Upper lobe of right lung (tissue), 1 donor: ENCODE measurements around the gene RGMB. TPM values are rescaled to one million over a fixed set of nuclear protein-coding genes. Genes with fewer than 3 reads are reported as not detected.

Source experiments
- ATAC-seq: fragments of 200-7000 bp; cut with Tn5 transposase; one replicate; pipeline ENCODE4 v1.9.1; 2020; ENCODE audit warnings: mild to moderate bottlenecking, moderate library complexity
- DNase-seq: peaks from one replicate; pipeline ENCODE4 v3.0.0-alpha.2; 2020
- H3K27ac ChIP-seq: fragments of 200-600 bp; one replicate; pipeline ENCODE4 v1.8.0; 2022
- H3K27me3 ChIP-seq: fragments of 200-600 bp; one replicate; pipeline ENCODE4 v1.8.0; 2022; ENCODE audit warnings: mild to moderate bottlenecking
- H3K36me3 ChIP-seq: fragments of 200-600 bp; one replicate; pipeline ENCODE4 v1.8.0; 2022
- H3K4me1 ChIP-seq: fragments of 200-600 bp; one replicate; pipeline ENCODE4 v1.8.0; 2022
- H3K4me3 ChIP-seq: fragments of 200-600 bp; one replicate; pipeline ENCODE4 v1.8.0; 2022; ENCODE audit warnings: mild to moderate bottlenecking
- H3K9me3 ChIP-seq: fragments of 200-600 bp; one replicate; pipeline ENCODE4 v1.8.0; 2022
- intact Hi-C: fragments of 100-400 bp; cut with DNase I; formaldehyde crosslinking; loops from one replicate; pipeline ENCODE4 v1.11.0; 2022
- long read RNA-seq: library from polyadenylated mRNA; unstranded; transcript quantifications from one replicate; pipeline ENCODE4 v2.0.0, GENCODE V29; 2021
- total RNA-seq: library from RNA; stranded (reverse); fragmentation: NEBNext Ultra II Directional; extraction: Animal tissue kit (Norgen Biotek cat#: 25700); gene quantifications from one replicate; pipeline ENCODE4 v1.2.1, GENCODE V29; 2021
- TF ChIP-seq, protein P1 (sequence below): fragments of 200-600 bp; IDR thresholded peaks from one replicate; pipeline ENCODE4 v1.8.0; 2022; ENCODE audit warnings: antibody characterized with exemption
- donor health status: DM: no; HTN: yes; CAD: no; lungs with severe emphysema.

Gene RGMB
- 16.8 TPM for total RNA-seq
- long read RNA-seq, transcript RGMB-207 (3 exons, 2,052 nt), result major isoform, 12 of 20 reads
- long read RNA-seq, partial matches to known transcripts, result 0 of 20 reads
- long read RNA-seq, other reads (novel, unspliced or antisense), result 8 of 20 reads

DNA sequence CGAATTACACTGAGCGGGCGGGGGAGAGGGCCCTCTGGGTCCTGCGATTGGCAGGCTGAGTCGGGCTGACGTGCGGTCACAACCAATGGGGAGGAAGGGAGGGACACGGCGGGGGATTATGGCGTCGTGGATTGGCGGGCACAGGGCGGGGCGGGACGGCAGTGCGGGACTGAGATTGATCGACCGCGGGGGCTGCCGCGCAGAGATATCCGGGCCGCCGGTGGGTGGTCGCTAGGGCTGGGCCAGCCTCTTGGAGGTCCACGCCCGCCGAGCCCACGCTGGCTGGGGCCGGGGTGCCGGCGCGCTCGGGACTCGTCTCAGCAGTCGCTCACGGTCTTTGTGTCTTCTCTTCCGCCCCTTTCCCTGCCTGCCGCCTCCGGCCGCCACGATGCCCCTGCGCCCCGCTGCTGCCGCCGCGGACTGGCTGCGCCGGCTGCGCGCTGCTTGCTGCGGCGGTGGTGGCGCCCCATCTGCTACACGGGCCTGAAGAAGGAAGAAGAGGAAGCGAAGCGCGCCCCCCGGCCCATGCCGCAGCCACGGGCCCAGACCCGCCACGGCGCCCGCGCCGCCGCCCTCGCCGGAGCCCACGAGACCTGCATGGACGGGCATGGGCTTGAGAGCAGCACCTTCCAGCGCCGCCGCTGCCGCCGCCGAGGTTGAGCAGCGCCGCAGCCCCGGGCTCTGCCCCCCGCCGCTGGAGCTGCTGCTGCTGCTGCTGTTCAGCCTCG, at the start of gene RGMB:
Gene RGMB, plus strand, starts transcription at position 200 of the 728 bp plus-strand sequence. Its CDS starts 408 bp downstream, at position 608.
- H3K4me3 ChIP-seq, result peak within 1 kb of the TSS; percentile 75
- H3K27ac ChIP-seq, result peak within 1 kb of the TSS; percentile 92
- TF ChIP-seq, protein P1, sequence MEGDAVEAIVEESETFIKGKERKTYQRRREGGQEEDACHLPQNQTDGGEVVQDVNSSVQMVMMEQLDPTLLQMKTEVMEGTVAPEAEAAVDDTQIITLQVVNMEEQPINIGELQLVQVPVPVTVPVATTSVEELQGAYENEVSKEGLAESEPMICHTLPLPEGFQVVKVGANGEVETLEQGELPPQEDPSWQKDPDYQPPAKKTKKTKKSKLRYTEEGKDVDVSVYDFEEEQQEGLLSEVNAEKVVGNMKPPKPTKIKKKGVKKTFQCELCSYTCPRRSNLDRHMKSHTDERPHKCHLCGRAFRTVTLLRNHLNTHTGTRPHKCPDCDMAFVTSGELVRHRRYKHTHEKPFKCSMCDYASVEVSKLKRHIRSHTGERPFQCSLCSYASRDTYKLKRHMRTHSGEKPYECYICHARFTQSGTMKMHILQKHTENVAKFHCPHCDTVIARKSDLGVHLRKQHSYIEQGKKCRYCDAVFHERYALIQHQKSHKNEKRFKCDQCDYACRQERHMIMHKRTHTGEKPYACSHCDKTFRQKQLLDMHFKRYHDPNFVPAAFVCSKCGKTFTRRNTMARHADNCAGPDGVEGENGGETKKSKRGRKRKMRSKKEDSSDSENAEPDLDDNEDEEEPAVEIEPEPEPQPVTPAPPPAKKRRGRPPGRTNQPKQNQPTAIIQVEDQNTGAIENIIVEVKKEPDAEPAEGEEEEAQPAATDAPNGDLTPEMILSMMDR, result no peak
- H3K4me1 ChIP-seq, result peaks cover 22% of the 10 kb centered on the region
- no peaks in the 10 kb centered on the region for H3K36me3 ChIP-seq
- peak; percentile 98 for DNase-seq
- intact Hi-C loops, result no loop called here
- ATAC-seq, result peak; percentile 96
- no peaks in the 10 kb centered on the region for H3K27me3 ChIP-seq
- H3K9me3 ChIP-seq, result no peaks in the 10 kb centered on the region

DNA sequence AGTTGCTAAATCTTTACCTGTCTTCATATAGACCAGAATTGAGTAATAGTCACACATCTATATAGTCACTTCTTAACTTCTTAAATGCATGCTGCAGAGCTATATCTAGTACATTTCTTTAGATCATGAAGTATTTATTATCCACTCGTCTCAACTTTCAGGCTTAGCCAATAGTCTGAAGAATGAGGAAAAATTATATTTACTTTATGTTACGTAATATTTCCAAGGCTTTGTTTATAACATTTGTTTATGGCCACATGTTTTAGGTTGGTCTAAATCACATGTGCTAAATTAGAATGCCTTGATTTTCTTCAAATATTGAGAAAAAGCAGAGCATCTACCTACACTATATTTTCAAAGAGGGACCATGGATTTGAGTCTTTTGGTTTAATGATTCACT, 47.2 kb upstream of the RGMB start:
- TF ChIP-seq, protein P1, result no peak
- H3K27me3 ChIP-seq, result no peaks in the 10 kb centered on the region
- ATAC-seq, result no peak
- H3K27ac ChIP-seq, result no peak overlapping the region
- no peaks in the 10 kb centered on the region for H3K9me3 ChIP-seq
- intact Hi-C loops, result no loop called here
- no peaks in the 10 kb centered on the region for H3K36me3 ChIP-seq
- H3K4me1 ChIP-seq, result no peaks in the 10 kb centered on the region
- no peak overlapping the region for H3K4me3 ChIP-seq
- DNase-seq, result no peak

DNA sequence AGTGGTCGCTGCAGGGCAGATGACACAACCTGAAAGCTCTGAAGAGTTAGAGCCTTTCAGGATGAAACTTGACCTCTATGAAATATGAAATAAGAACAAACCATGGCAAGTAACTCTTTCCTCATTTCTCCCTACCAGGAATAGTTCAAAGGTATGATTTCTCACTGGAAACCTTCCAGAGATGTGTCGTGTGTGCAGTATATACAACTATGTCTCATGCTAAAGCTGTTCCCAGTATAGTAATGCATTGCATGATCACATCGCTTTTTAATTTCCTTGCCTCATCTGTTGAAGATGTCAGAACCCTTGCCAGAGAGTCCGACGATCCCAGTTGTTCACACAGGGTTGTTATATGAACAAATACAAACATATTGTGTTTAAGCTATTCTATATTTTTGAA, 45.8 kb upstream of the RGMB start:
- Histone ChIP-seq H3K36me3 (no peaks in the 10 kb centered on the region), H3K9me3 (no peaks in the 10 kb centered on the region), H3K27ac (no peak overlapping the region), H3K4me1 (no peaks in the 10 kb centered on the region), H3K27me3 (no peaks in the 10 kb centered on the region), H3K4me3 (no peak overlapping the region)
- ATAC-seq (no peak), DNase-seq (no peak)
- TF ChIP-seq, protein P1, result no peak
- intact Hi-C loops, result no loop called here

GRCh38 chr5:98734646-98735045, 38.8 kb upstream of the RGMB start:
- no peaks in the 10 kb centered on the region for H3K36me3 ChIP-seq
- no peaks in the 10 kb centered on the region for H3K27me3 ChIP-seq
- TF ChIP-seq, protein P1, result no peak
- ATAC-seq, result no peak
- intact Hi-C loops, result no loop called here
- no peak for DNase-seq
- H3K4me3 ChIP-seq, result no peak overlapping the region
- no peaks in the 10 kb centered on the region for H3K4me1 ChIP-seq
- no peak overlapping the region for H3K27ac ChIP-seq
- no peaks in the 10 kb centered on the region for H3K9me3 ChIP-seq

- ATAC-seq (no peak), DNase-seq (no peak)
- no peaks in the 10 kb centered on the region for H3K27me3 ChIP-seq
- no peaks in the 10 kb centered on the region for H3K9me3 ChIP-seq
- TF ChIP-seq, protein P1, result no peak
- no peaks in the 10 kb centered on the region for H3K36me3 ChIP-seq
- intact Hi-C loops, result no loop called here
- no peak overlapping the region for H3K4me3 ChIP-seq
- no peak overlapping the region for H3K27ac ChIP-seq
- H3K4me1 ChIP-seq, result no peaks in the 10 kb centered on the region
Measured at GRCh38 chr5:98735806-98736507, 37.5 kb upstream of the RGMB start.
